ENCODE data around the gene CGRRF1.

The CGRRF1 gene, protein sequence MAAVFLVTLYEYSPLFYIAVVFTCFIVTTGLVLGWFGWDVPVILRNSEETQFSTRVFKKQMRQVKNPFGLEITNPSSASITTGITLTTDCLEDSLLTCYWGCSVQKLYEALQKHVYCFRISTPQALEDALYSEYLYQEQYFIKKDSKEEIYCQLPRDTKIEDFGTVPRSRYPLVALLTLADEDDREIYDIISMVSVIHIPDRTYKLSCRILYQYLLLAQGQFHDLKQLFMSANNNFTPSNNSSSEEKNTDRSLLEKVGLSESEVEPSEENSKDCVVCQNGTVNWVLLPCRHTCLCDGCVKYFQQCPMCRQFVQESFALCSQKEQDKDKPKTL

GRCh38 chr14:54509546-54510501 lies at the start of gene CGRRF1:
Gene CGRRF1 (plus strand): TSS chr14:54509906. CDS start chr14:54509960, 54 bp downstream.
- peak; percentile 30 for TF ChIP-seq CTCF (IDR thresholded peaks at IDR 0.05; ENCODE audit: insufficient read depth, low read length, poor library complexity, severe bottlenecking)
- Histone ChIP-seq H3K4me3 (replicated peaks; ENCODE audit: low read depth, low read length) (peak within 1 kb of the TSS; percentile 84), H3K27me3 (replicated peaks; ENCODE audit: control insufficient read depth, insufficient read depth, low read length) (no peaks in the 10 kb centered on the region), H3K36me3 (ENCODE audit: control insufficient read depth, insufficient read depth, low read length) (no peaks in the 10 kb centered on the region)
- DNase-seq (ENCODE audit: extremely low read depth, insufficient read length) = peak; percentile 99

- Histone ChIP-seq H3K36me3 (ENCODE audit: control insufficient read depth, insufficient read depth, low read length) (no peaks in the 10 kb centered on the region), H3K4me3 (replicated peaks; ENCODE audit: low read depth, low read length) (no peak overlapping the region), H3K27me3 (replicated peaks; ENCODE audit: control insufficient read depth, insufficient read depth, low read length) (no peaks in the 10 kb centered on the region)
- no peak for TF ChIP-seq CTCF (IDR thresholded peaks at IDR 0.05; ENCODE audit: insufficient read depth, low read length, poor library complexity, severe bottlenecking)
- no peak for DNase-seq (ENCODE audit: extremely low read depth, insufficient read length)
Measured at GRCh38 chr14:54462048-54462447, 47.7 kb upstream of the CGRRF1 start.

DNA sequence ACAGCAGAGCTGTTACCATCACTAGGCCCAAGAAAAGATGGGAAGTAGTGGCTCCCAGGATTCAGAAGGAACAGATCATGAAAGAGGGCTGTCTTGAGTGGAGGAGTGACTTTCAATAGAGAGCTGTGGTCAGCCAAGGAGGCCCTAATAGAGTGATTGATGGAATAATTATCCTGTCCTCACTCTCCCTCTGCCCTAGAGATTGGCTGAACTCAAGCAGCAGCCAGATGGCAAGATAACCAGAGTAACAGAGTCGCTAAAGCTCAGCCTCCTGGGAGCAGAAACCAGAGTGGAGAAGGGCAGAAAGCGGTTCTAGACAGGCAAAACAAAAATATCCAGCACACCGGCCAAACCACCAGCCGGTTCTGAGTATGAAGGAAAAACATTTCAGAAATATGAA lies 44.1 kb upstream of the CGRRF1 start:
- DNase-seq (ENCODE audit: extremely low read depth, insufficient read length) = no peak
- no peaks in the 10 kb centered on the region for H3K36me3 ChIP-seq (ENCODE audit: control insufficient read depth, insufficient read depth, low read length)
- H3K4me3 ChIP-seq (replicated peaks; ENCODE audit: low read depth, low read length) = no peak overlapping the region
- TF ChIP-seq CTCF (IDR thresholded peaks at IDR 0.05; ENCODE audit: insufficient read depth, low read length, poor library complexity, severe bottlenecking) = no peak
- H3K27me3 ChIP-seq (replicated peaks; ENCODE audit: control insufficient read depth, insufficient read depth, low read length) = no peaks in the 10 kb centered on the region

DNA sequence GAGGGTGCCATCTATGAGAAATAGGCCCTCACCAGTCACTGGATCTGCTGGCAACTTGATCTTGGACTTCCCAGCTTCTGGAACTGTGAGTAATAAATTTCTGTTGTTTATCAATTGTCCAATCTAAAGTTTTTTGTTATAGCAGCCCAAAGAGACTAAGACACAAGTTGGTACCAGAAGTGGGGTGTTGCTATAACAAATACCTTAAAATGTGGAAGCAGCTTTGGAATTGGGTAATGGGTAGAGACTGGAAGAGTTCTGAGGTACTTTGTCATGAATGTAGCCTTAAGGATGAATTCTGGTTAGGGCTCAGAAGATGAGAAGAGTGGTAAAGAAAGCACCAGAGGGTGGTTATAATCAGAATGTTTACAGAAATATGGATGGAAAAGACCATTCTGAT lies 42.4 kb upstream of the CGRRF1 start:
- Histone ChIP-seq H3K36me3 (ENCODE audit: control insufficient read depth, insufficient read depth, low read length) (no peaks in the 10 kb centered on the region), H3K27me3 (replicated peaks; ENCODE audit: control insufficient read depth, insufficient read depth, low read length) (no peaks in the 10 kb centered on the region), H3K4me3 (replicated peaks; ENCODE audit: low read depth, low read length) (no peak overlapping the region)
- no peak for DNase-seq (ENCODE audit: extremely low read depth, insufficient read length)
- no peak for TF ChIP-seq CTCF (IDR thresholded peaks at IDR 0.05; ENCODE audit: insufficient read depth, low read length, poor library complexity, severe bottlenecking)

DNA sequence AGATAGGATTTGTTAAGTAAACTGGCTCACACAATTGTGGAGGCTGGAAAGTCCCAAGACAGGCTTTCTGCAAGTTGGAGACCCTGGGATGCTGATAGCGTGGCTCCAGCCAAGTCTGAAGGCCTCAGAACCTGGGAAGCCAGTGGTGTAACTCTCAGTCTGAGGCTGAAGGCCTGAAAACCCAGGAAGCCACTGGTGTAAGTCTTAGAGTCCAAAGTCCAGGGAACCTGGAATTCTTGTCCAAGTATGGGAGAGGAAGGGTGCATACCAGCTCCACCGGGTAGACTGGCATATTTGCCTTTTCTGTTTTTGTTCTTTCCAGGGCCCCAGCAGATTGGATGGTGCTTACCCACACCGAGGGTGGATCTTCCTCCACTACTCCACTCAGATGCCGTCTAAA lies 39.0 kb upstream of the CGRRF1 start:
- H3K36me3 ChIP-seq (ENCODE audit: control insufficient read depth, insufficient read depth, low read length) = no peaks in the 10 kb centered on the region; the same call in 1 of the 2 replicates
- no peak for TF ChIP-seq CTCF (IDR thresholded peaks at IDR 0.05; ENCODE audit: insufficient read depth, low read length, poor library complexity, severe bottlenecking)
- H3K4me3 ChIP-seq (replicated peaks; ENCODE audit: low read depth, low read length) = no peak overlapping the region
- DNase-seq (ENCODE audit: extremely low read depth, insufficient read length) = no peak
- H3K27me3 ChIP-seq (replicated peaks; ENCODE audit: control insufficient read depth, insufficient read depth, low read length) = no peaks in the 10 kb centered on the region

All from GM06990 (cell line).